ENCODE data around the gene SETBP1. TPM values are rescaled to one million over a fixed set of nuclear protein-coding genes. Genes with fewer than 3 reads are reported as not detected.

The SETBP1 gene
- total and polyA plus RNA-seq, 2 of the 8 experiments (the other 6 are each of a cell fraction or from before 2014, with no cell fraction given), result 2.0 to 6.5 TPM

DNA sequence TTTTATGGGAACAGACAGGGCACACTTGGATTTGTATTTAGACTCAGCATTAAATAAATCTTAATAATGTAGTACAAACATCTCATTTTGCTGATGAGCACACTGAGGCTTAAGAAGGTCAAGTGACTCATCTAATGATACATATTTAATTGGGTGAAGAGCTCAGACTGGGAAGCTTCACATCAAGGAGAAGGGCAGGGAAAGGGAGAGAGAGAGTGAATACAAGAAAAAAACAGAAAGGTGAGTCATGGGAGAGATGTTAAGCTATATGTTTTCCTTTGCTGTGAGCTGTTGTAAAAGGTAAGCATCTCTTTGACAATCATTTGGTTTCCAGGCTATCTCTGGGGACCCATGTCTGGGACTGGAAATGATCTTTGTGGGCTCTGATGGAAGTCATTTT is 277.8 kb downstream of the SETBP1 start:
- H4K5ac ChIP-seq (ENCODE audit: insufficient read length, low read depth, low read length), result no peak overlapping the region
- no peaks in the 10 kb centered on the region for H4K20me1 ChIP-seq (replicated peaks in 1 of 2; ENCODE audit: control insufficient read depth in 1 of 2, insufficient read depth in 2 of 2, low read length in 2 of 2)
- H3K56ac ChIP-seq (replicated peaks; ENCODE audit: insufficient read length, low read depth, low read length), result no peak overlapping the region
- no peak overlapping the region for H2BK20ac ChIP-seq (ENCODE audit: low read length)
- H3K18ac ChIP-seq (ENCODE audit: extremely low read depth, low read length), result no peak overlapping the region
- no peaks in the 10 kb centered on the region for H3K79me2 ChIP-seq (ENCODE audit: control insufficient read depth in 1 of 2, insufficient read depth in 2 of 2, low read length in 2 of 2)
- H2BK120ac ChIP-seq (replicated peaks; ENCODE audit: low read depth, low read length), result no peak overlapping the region
- H3K9me3 ChIP-seq (ENCODE audit: insufficient read depth in 2 of 2, low read depth in 1 of 2, low read length in 1 of 2), result no peaks in the 10 kb centered on the region
- CTCF ChIA-PET (ENCODE audit: partially characterized antibody), result interaction anchor here (0.8 kb wide), 1 partner anchor 36 kb away, joined by 4 read pairs; no protein-coding TSS in a partner anchor
- H3K14ac ChIP-seq (ENCODE audit: insufficient read length), result no peak overlapping the region
- no peak overlapping the region for H4K8ac ChIP-seq (ENCODE audit: extremely low read depth, insufficient read depth, low read length)
- no peak overlapping the region for H3K4me3 ChIP-seq (ENCODE audit: extremely low read depth in 1 of 4, insufficient read depth in 2 of 4, low read depth in 3 of 4, low read length in 4 of 4)
- no peaks in the 10 kb centered on the region for H3K36me3 ChIP-seq (ENCODE audit: control insufficient read depth in 2 of 4, insufficient read depth in 4 of 4, low read length in 3 of 4)
- H2BK5ac ChIP-seq (ENCODE audit: low read depth, low read length), result no peak overlapping the region
- H3K27me3 ChIP-seq (replicated peaks in 1 of 4; ENCODE audit: control insufficient read depth in 3 of 4, extremely low read depth in 1 of 4, insufficient read depth in 3 of 4, low read length in 3 of 4), result no peaks in the 10 kb centered on the region
- no peak overlapping the region for H2BK12ac ChIP-seq (ENCODE audit: low read depth, low read length)
- H3K4me1 ChIP-seq (replicated peaks in 1 of 4; ENCODE audit: control insufficient read depth in 3 of 4, insufficient read depth in 4 of 4, low read length in 3 of 4), result no peaks in the 10 kb centered on the region
- DNase-seq (ENCODE audit: low read depth in 1 of 2, low spot score in 2 of 2) (no peak), FAIRE-seq (no peak)
- H3K4ac ChIP-seq (replicated peaks; ENCODE audit: insufficient read length, low read depth, low read length), result no peak overlapping the region
- no peak overlapping the region for H4K91ac ChIP-seq (replicated peaks; ENCODE audit: insufficient read length, low read length)
- no peak overlapping the region for H3K27ac ChIP-seq (ENCODE audit: low read depth, low read length)
- POLR2A ChIA-PET (ENCODE audit: partially characterized antibody), result no interaction called here
- no peak overlapping the region for H2BK15ac ChIP-seq (ENCODE audit: low read length)
- H3K79me1 ChIP-seq (ENCODE audit: low read depth, low read length), result no peaks in the 10 kb centered on the region
- no peak overlapping the region for H3K9ac ChIP-seq (replicated peaks in 1 of 4; ENCODE audit: extremely low read depth in 1 of 4, low read depth in 3 of 4, low read length in 3 of 4)
- H3K4me2 ChIP-seq (ENCODE audit: insufficient read depth in 1 of 2, low read depth in 2 of 2, low read length in 2 of 2), result no peak overlapping the region
- H3K23me2 ChIP-seq (ENCODE audit: low read depth, low read length), result no peaks in the 10 kb centered on the region
- no peak overlapping the region for H3K23ac ChIP-seq (ENCODE audit: insufficient read length)
- no peak overlapping the region for H2AK5ac ChIP-seq (ENCODE audit: low read depth, low read length)
- H2AFZ ChIP-seq (ENCODE audit: low read length), result no peak overlapping the region
- no peak for TF ChIP-seq HDAC6 (IDR thresholded peaks at IDR 0.05; ENCODE audit: low read depth, low read length)
- no peak for TF ChIP-seq TCF12 (IDR thresholded peaks at IDR 0.05; ENCODE audit: low read depth, low read length)
- TF ChIP-seq TEAD4 (IDR thresholded peaks at IDR 0.05; ENCODE audit: low read depth, low read length), result no peak
- TF ChIP-seq CTBP2 (IDR thresholded peaks at IDR 0.05; ENCODE audit: borderline replicate concordance, insufficient read depth, insufficient read length, low read length), result no peak
- TF ChIP-seq EZH2 (IDR thresholded peaks at IDR 0.05; ENCODE audit: low read depth, low read length, severe bottlenecking), result no peak
- TF ChIP-seq EP300 (IDR thresholded peaks at IDR 0.05; ENCODE audit: borderline replicate concordance in 1 of 2, low read depth in 2 of 2, low read length in 2 of 2), result no peak
- TF ChIP-seq, protein P1, sequence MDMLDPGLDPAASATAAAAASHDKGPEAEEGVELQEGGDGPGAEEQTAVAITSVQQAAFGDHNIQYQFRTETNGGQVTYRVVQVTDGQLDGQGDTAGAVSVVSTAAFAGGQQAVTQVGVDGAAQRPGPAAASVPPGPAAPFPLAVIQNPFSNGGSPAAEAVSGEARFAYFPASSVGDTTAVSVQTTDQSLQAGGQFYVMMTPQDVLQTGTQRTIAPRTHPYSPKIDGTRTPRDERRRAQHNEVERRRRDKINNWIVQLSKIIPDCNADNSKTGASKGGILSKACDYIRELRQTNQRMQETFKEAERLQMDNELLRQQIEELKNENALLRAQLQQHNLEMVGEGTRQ (IDR thresholded peaks at IDR 0.05; ENCODE audit: low read length), result no peak
- no peak for TF ChIP-seq RXRA (IDR thresholded peaks at IDR 0.05; ENCODE audit: insufficient read depth, low read depth, low read length)
- TF ChIP-seq, protein P2, sequence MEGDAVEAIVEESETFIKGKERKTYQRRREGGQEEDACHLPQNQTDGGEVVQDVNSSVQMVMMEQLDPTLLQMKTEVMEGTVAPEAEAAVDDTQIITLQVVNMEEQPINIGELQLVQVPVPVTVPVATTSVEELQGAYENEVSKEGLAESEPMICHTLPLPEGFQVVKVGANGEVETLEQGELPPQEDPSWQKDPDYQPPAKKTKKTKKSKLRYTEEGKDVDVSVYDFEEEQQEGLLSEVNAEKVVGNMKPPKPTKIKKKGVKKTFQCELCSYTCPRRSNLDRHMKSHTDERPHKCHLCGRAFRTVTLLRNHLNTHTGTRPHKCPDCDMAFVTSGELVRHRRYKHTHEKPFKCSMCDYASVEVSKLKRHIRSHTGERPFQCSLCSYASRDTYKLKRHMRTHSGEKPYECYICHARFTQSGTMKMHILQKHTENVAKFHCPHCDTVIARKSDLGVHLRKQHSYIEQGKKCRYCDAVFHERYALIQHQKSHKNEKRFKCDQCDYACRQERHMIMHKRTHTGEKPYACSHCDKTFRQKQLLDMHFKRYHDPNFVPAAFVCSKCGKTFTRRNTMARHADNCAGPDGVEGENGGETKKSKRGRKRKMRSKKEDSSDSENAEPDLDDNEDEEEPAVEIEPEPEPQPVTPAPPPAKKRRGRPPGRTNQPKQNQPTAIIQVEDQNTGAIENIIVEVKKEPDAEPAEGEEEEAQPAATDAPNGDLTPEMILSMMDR (IDR thresholded peaks at IDR 0.05; ENCODE audit: control extremely low read depth in 1 of 3, insufficient read depth in 1 of 3, low read depth in 1 of 3, low read length in 3 of 3), result no peak
- TF ChIP-seq ASH2L (IDR thresholded peaks at IDR 0.05; ENCODE audit: low read length), result no peak
- TF ChIP-seq SUZ12 (IDR thresholded peaks at IDR 0.05; ENCODE audit: low read length), result no peak

Measured in H1 (cell line).